ENCODE data around the gene NOXRED1. TPM values are rescaled to one million over a fixed set of nuclear protein-coding genes. Genes with fewer than 3 reads are reported as not detected.

Gene NOXRED1
- total and polyA plus RNA-seq, 12 donors: 0.22 to 0.72 (median 0.55) TPM; not detected in 3

GRCh38 chr14:77403768-77404167 lies 19.6 kb downstream of the NOXRED1 start:
- no peak for TF ChIP-seq CTCF (IDR thresholded peaks at IDR 0.05)
- TF ChIP-seq POLR2A (IDR thresholded peaks at IDR 0.05): no peak
- WGBS, 4 donors: 82 to 91% (median 87%) methylated on average over 3 of the region's 3 CpGs

GRCh38 chr14:77400216-77400615 lies 23.1 kb downstream of the NOXRED1 start:
- Histone ChIP-seq H3K4me3 (no peak overlapping the region), H3K27me3 (no peaks in the 10 kb centered on the region), H3K27ac (no peak overlapping the region), H3K4me1 (replicated peaks in 1 of 2) (no peaks in the 10 kb centered on the region), H3K9me3 (replicated peaks in 1 of 3) (no peaks in the 10 kb centered on the region), H3K36me3 (replicated peaks in 1 of 2) (no peaks in the 10 kb centered on the region)
- 74 to 92% (median 84%) methylated on average over 6 of the region's 6 CpGs for WGBS, 4 donors
- intact Hi-C loops (cut with DNase I): no loop called here
- no peak for TF ChIP-seq CTCF (IDR thresholded peaks at IDR 0.05)
- DNase-seq: no peak

More at GRCh38 chr14:77403768-77404167, 19.6 kb downstream of the NOXRED1 start:
- no peaks in the 10 kb centered on the region for H3K9me3 ChIP-seq (replicated peaks in 1 of 3)
- no peaks in the 10 kb centered on the region for H3K4me1 ChIP-seq (replicated peaks in 1 of 2)
- DNase-seq: no peak
- no peaks in the 10 kb centered on the region for H3K36me3 ChIP-seq (replicated peaks in 1 of 2)
- intact Hi-C loops (cut with DNase I): no loop called here
- no peak overlapping the region for H3K27ac ChIP-seq
- H3K4me3 ChIP-seq: no peak overlapping the region
- H3K27me3 ChIP-seq: no peaks in the 10 kb centered on the region

- intact Hi-C loops (cut with DNase I): no loop called here
- 94 to 98% (median 95%) methylated on average over 4 of the region's 4 CpGs for WGBS, 4 donors
- Histone ChIP-seq H3K27me3 (no peaks in the 10 kb centered on the region), H3K27ac (no peak overlapping the region), H3K9me3 (replicated peaks in 1 of 3) (no peaks in the 10 kb centered on the region), H3K4me1 (replicated peaks in 1 of 2) (no peaks in the 10 kb centered on the region), H3K4me3 (no peak overlapping the region), H3K36me3 (replicated peaks in 1 of 2) (no peaks in the 10 kb centered on the region)
- no peak for DNase-seq
- no peak for TF ChIP-seq CTCF (IDR thresholded peaks at IDR 0.05)
- no peak for TF ChIP-seq POLR2A (IDR thresholded peaks at IDR 0.05)
Measured at GRCh38 chr14:77390188-77390587, 33.1 kb downstream of the NOXRED1 start.

- TF ChIP-seq CTCF (IDR thresholded peaks at IDR 0.05) (no peak), POLR2A (IDR thresholded peaks at IDR 0.05) (no peak)
- Histone ChIP-seq H3K4me1 (replicated peaks in 1 of 2) (peaks cover 5 to 19% of the 10 kb centered on the region in 2 donors), H3K27me3 (no peaks in the 10 kb centered on the region), H3K9me3 (replicated peaks in 1 of 3) (no peaks in the 10 kb centered on the region), H3K4me3 (no peak overlapping the region), H3K27ac (no peak overlapping the region), H3K36me3 (replicated peaks in 1 of 2) (no peaks in the 10 kb centered on the region)
- no peak for DNase-seq
- WGBS, 4 donors: 80 to 90% (median 86%) methylated on average over 6 of the region's 6 CpGs
- intact Hi-C loops (cut with DNase I): loop anchor here in 1 of 2 donors (10.0 kb wide), 1 partner anchor 54 kb away; the partner anchor contains the start of genes GSTZ1 and POMT2
Measured at GRCh38 chr14:77378701-77379100, 44.6 kb downstream of the NOXRED1 start.

Data from adrenal gland (tissue), 12 donors.